SH-SY5Y (cell line): Measurements from ENCODE around the gene SLC24A3.

Source experiments
- GATA2 ChIP-seq: IDR thresholded peaks from 2 replicates; pipeline ENCODE4 v1.6.1; 2011; ENCODE audit warnings: mild to moderate bottlenecking, low read depth, low read length
- GATA3 ChIP-seq: IDR thresholded peaks from 2 replicates; pipeline ENCODE4 v1.6.1; 2011; ENCODE audit warnings: low read depth, mild to moderate bottlenecking, low read length, moderate library complexity

GRCh38 chr20:19370076-19371075 lies 157.9 kb downstream of the SLC24A3 start:
- TF ChIP-seq GATA2 (no peak), GATA3 (no peak)
